HCT116 (cell line): ENCODE data around the gene TLCD2. TPM values are rescaled to one million over a fixed set of nuclear protein-coding genes. Genes with fewer than 3 reads are reported as not detected.

ENCODE experiments used
- ATAC-seq: fragments of 200-7000 bp; cut with Tn5 transposase; 2 replicates; pipeline ENCODE4 v1.9.1; 2020; ENCODE audit warnings: mild to moderate bottlenecking, moderate library complexity
- BruUV-seq: library from RNA; stranded (reverse); fragments of 400-500 nt; replicated peaks from 2 replicates; lab custom pipeline; 2021; lab: Mats Ljungman, UMichigan
- CTCF ChIA-PET: fragments of 300-600 bp; sonication (Branson Sonifier 250); formaldehyde crosslinking; loops from one replicate; lab custom pipeline; 2021; ENCODE audit warnings: antibody characterized with exemption; lab: Charles Lee
- POLR2A ChIA-PET: fragments of 300-600, 350-600 bp; sonication (Branson Sonifier 250); formaldehyde crosslinking; loops from one replicate; lab custom pipeline; 2021; ENCODE audit warnings: antibody characterized with exemption; lab: Charles Lee
- RAD21 ChIA-PET, 2 experiments: fragments of 300-600 bp; sonication (Branson Sonifier 250); formaldehyde crosslinking; loops; one replicate each; lab custom pipeline; 2023; ENCODE audit warnings: low total read pairs in 2 of 2; ENCODE audit not compliant: uncharacterized antibody in 2 of 2, unreplicated experiment in 2 of 2, low non-redundant PET in 1 of 2; lab: Charles Lee
- DNase-seq: peaks from one replicate; pipeline ENCODE4 v3.0.0-alpha.2; 2010; ENCODE audit warnings: low read depth, low spot score
- H2AFZ ChIP-seq: fragments of 200-600 bp; shearing (Covaris generic), sonication (generic); 2 replicates; pipeline ENCODE4 v1.6.1; 2017; ENCODE audit warnings: low read depth, mixed run types, mixed read lengths, antibody characterized with exemption, low read length; ENCODE audit not compliant: poor library complexity, severe bottlenecking
- H3K27ac ChIP-seq: 2 replicates; pipeline ENCODE4 v1.5.1; 2012; ENCODE audit warnings: low read depth, low read length
- H3K27me3 ChIP-seq: fragments of 200-600 bp; sonication (generic); 2 replicates; pipeline ENCODE4 v1.6.1; 2016; ENCODE audit warnings: mixed run types, low read length, mixed read lengths; ENCODE audit not compliant: insufficient read depth
- H3K36me3 ChIP-seq, 2 experiments: fragments of 200-500 bp in 1 of 2; fragments of 200-600 bp in 1 of 2; sonication (Bioruptor generic) in 1 of 2; sonication (generic) in 1 of 2; 2 replicates each; pipeline versions ENCODE4 v1.5.1 to v1.6.1; 2014 to 2016; ENCODE audit warnings: low read length in 2 of 2, inconsistent platforms in 1 of 2, mixed read lengths in 1 of 2, mixed run types in 1 of 2; ENCODE audit not compliant: insufficient read depth in 2 of 2, control insufficient read depth in 1 of 2
- H3K4me1 ChIP-seq, 2 experiments: fragments of 200-600 bp in 1 of 2; sonication (generic) in 1 of 2; 2 replicates each; pipeline versions ENCODE4 v1.5.1 to v1.6.1; 2012 to 2017; ENCODE audit warnings: low read length in 2 of 2, inconsistent platforms in 1 of 2, mild to moderate bottlenecking in 1 of 2, mixed read lengths in 1 of 2, mixed run types in 1 of 2, moderate library complexity in 1 of 2; ENCODE audit not compliant: insufficient read depth in 2 of 2, control insufficient read depth in 1 of 2
- H3K4me2 ChIP-seq: fragments of 200-600 bp; sonication (generic); 2 replicates; pipeline ENCODE4 v1.6.1; 2017; ENCODE audit warnings: mixed run types, low read length, mixed read lengths
- H3K4me3 ChIP-seq, 2 experiments: fragments of 200-600 bp in 1 of 2; sonication (generic) in 1 of 2; replicated peaks in 1 of 2; 2 replicates each; pipeline ENCODE4 v1.5.1; 2011 to 2016; ENCODE audit warnings: low read length in 2 of 2, control low read depth in 1 of 2, low read depth in 1 of 2, mild to moderate bottlenecking in 1 of 2, mixed read lengths in 1 of 2, mixed run types in 1 of 2
- H3K79me2 ChIP-seq: fragments of 200-600 bp; sonication (generic); 2 replicates; pipeline ENCODE4 v1.6.1; 2017; ENCODE audit warnings: mild to moderate bottlenecking, mixed run types, low read length, moderate library complexity, mixed read lengths; ENCODE audit not compliant: insufficient read depth
- H3K9ac ChIP-seq: fragments of 200-600 bp; sonication (generic); 2 replicates; pipeline ENCODE4 v1.6.1; 2016; ENCODE audit warnings: low read length, mixed read lengths
- H3K9me2 ChIP-seq: fragments of 200-600 bp; sonication (generic), shearing (Covaris generic); 2 replicates; pipeline ENCODE4 v1.6.1; 2017; ENCODE audit warnings: mixed run types, mild to moderate bottlenecking, moderate library complexity; ENCODE audit not compliant: insufficient read depth
- H3K9me3 ChIP-seq, 2 experiments: fragments of 200-500 bp in 1 of 2; fragments of 200-600 bp in 1 of 2; sonication (Bioruptor generic) in 1 of 2; sonication (generic) in 1 of 2; 2 replicates each; pipeline ENCODE4 v1.6.1; 2014 to 2017; ENCODE audit warnings: low read length in 2 of 2, mixed read lengths in 2 of 2, inconsistent platforms in 1 of 2, low read depth in 1 of 2, mild to moderate bottlenecking in 1 of 2, mixed run types in 1 of 2, moderate library complexity in 1 of 2; ENCODE audit not compliant: control insufficient read depth in 1 of 2, insufficient read depth in 1 of 2
- H4K20me1 ChIP-seq: fragments of 200-600 bp; sonication (generic), shearing (Covaris generic); 2 replicates; pipeline ENCODE4 v1.6.1; 2017; ENCODE audit warnings: mixed run types, mild to moderate bottlenecking, moderate library complexity; ENCODE audit not compliant: insufficient read depth
- EGR1 ChIP-seq: IDR thresholded peaks from 2 replicates; pipeline ENCODE4 v1.6.1; 2012; ENCODE audit warnings: low read depth
- ELF1 ChIP-seq: IDR thresholded peaks from 2 replicates; pipeline ENCODE4 v1.6.1; 2012; ENCODE audit warnings: low read depth, borderline replicate concordance
- EZH2 ChIP-seq: fragments of 200-600 bp; sonication (generic); IDR thresholded peaks from 2 replicates; pipeline ENCODE4 v1.6.1; 2017; ENCODE audit warnings: antibody characterized with exemption, mixed run types
- EZH2phosphoT487 ChIP-seq: fragments of 200-600 bp; IDR thresholded peaks from 2 replicates; pipeline ENCODE4 v1.6.1; 2018; ENCODE audit warnings: antibody characterized with exemption, borderline replicate concordance
- FOSL1 ChIP-seq: IDR thresholded peaks from 2 replicates; pipeline ENCODE4 v1.6.1; 2012; ENCODE audit warnings: low read depth
- POLR2A ChIP-seq: IDR thresholded peaks from 2 replicates; pipeline ENCODE4 v1.7.0; 2011; ENCODE audit warnings: borderline replicate concordance; ENCODE audit not compliant: insufficient read depth, insufficient read length; ENCODE audit errors: extremely low read depth
- POLR2AphosphoS5 ChIP-seq: IDR thresholded peaks from 2 replicates; pipeline ENCODE4 v1.6.1; 2011; ENCODE audit warnings: mild to moderate bottlenecking, low read depth, low read length, moderate library complexity
- RAD21 ChIP-seq: IDR thresholded peaks from 2 replicates; pipeline ENCODE4 v1.6.1; 2012; ENCODE audit warnings: low read depth, mild to moderate bottlenecking
- SP1 ChIP-seq: IDR thresholded peaks from 2 replicates; pipeline ENCODE4 v1.6.1; 2012; ENCODE audit warnings: low read depth
- ZNF274 ChIP-seq: fragments of 200-500 bp; sonication (Bioruptor generic); IDR thresholded peaks from 2 replicates; pipeline ENCODE4 v1.6.1; 2014; ENCODE audit warnings: mild to moderate bottlenecking, low read depth, low read length, inconsistent platforms
- intact Hi-C: fragments of 100-400 bp; cut with micrococcal nuclease; formaldehyde crosslinking; loops from 2 replicates; pipeline ENCODE4 v1.10.0; 2022
- total RNA-seq: library from RNA; stranded (reverse); gene quantifications from one replicate; pipeline ENCODE4 v1.2.1, GENCODE V29; 2021; ENCODE audit not compliant: unreplicated experiment
- TF ChIP-seq, protein P1 (sequence below): IDR thresholded peaks from 2 replicates; pipeline ENCODE4 v1.6.1; 2012
- TF ChIP-seq, protein P2 (sequence below), 3 experiments: fragments of 200-600 bp in 1 of 3; sonication (generic) in 1 of 3; IDR thresholded peaks in 2 of 3; conservative IDR thresholded peaks in 1 of 3; 2 replicates each; pipeline ENCODE4 v1.5.1; 2012 to 2017; ENCODE audit warnings: low read depth in 2 of 3, low read length in 2 of 3, antibody characterized with exemption in 1 of 3, borderline replicate concordance in 1 of 3, control low read depth in 1 of 3, mild to moderate bottlenecking in 1 of 3, mixed read lengths in 1 of 3, mixed run types in 1 of 3, moderate library complexity in 1 of 3; ENCODE audit not compliant: insufficient read depth in 1 of 3

The TLCD2 gene
- total RNA-seq, 1 experiment from 2014 or later = 1.8 TPM

GRCh38 chr17:1683459-1683858, 26.7 kb downstream of the TLCD2 start:
- ChIA-PET RAD21 (interaction anchor here in 1 of 2 experiments (1.2 kb wide), 1 partner anchor 33 kb away, joined by 4 read pairs; no protein-coding TSS in a partner anchor), CTCF (interaction anchor here (1.2 to 1.3 kb wide), 2 partner anchors 14 to 35 kb away, joined by 4 to 6 read pairs; no protein-coding TSS in a partner anchor), POLR2A (interaction anchor here (1.2 kb wide), 1 partner anchor 34 kb away, joined by 4 read pairs; no protein-coding TSS in a partner anchor)
- peak overlapping the region; percentile 96 for H3K4me2 ChIP-seq
- no peak overlapping the region for H2AFZ ChIP-seq
- H3K27ac ChIP-seq = no peak overlapping the region
- peak overlapping the region; percentile 75 for H3K9ac ChIP-seq
- H3K79me2 ChIP-seq = peaks cover 58% of the 10 kb centered on the region
- intact Hi-C loops = no loop called here
- no peaks in the 10 kb centered on the region for H3K9me2 ChIP-seq
- no peaks in the 10 kb centered on the region for H3K27me3 ChIP-seq
- TSS peak; percentile 40 for BruUV-seq
- peaks cover 8% of the 10 kb centered on the region; the same call in 1 of the 2 replicates for H4K20me1 ChIP-seq
- ATAC-seq (no peak), DNase-seq (no peak)
- peak overlapping the region; percentile 83 to 85 for H3K4me3 ChIP-seq
- no peaks in the 10 kb centered on the region for H3K9me3 ChIP-seq
- peaks cover 39 to 51% of the 10 kb centered on the region in 2 experiments for H3K36me3 ChIP-seq
- TF ChIP-seq RAD21 = no peak
- TF ChIP-seq SP1 = no peak
- TF ChIP-seq ZNF274 = no peak
- TF ChIP-seq EZH2 = no peak
- no peak for TF ChIP-seq FOSL1
- no peak for TF ChIP-seq POLR2A
- no peak for TF ChIP-seq POLR2AphosphoS5
- TF ChIP-seq, protein P1, sequence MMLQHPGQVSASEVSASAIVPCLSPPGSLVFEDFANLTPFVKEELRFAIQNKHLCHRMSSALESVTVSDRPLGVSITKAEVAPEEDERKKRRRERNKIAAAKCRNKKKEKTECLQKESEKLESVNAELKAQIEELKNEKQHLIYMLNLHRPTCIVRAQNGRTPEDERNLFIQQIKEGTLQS = no peak
- TF ChIP-seq EGR1 = no peak
- TF ChIP-seq ELF1 = no peak
- H3K4me1 ChIP-seq = peaks cover 16 to 27% of the 10 kb centered on the region in 2 experiments

DNA sequence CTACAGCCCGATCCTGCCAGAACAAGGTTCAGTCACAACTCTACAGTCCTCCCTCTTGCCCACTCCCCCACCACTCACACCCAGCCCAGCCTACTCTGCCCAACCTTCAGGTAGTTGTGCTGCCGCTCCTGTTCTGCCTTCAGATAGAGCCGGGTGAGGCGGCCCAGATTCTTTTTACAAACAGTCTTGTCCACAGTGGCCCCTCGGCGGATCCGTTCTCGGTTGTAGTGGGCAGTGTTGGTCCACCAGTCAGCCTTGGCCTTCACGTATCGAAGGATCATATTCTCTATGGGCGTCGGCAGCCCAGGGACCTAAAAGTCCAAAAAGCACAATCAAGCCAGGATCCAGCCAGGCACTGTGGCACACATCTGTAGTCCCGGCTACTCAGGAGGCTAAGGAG, 33.8 kb downstream of the TLCD2 start:
- Histone ChIP-seq H3K27ac (no peak overlapping the region), H3K9me2 (no peaks in the 10 kb centered on the region), H4K20me1 (no peaks in the 10 kb centered on the region), H3K4me2 (no peak overlapping the region), H3K79me2 (peaks cover 44% of the 10 kb centered on the region), H3K27me3 (no peaks in the 10 kb centered on the region), H3K4me3 (no peak overlapping the region), H3K9ac (no peak overlapping the region), H2AFZ (no peak overlapping the region), H3K9me3 (no peaks in the 10 kb centered on the region), H3K36me3 (peaks cover 74 to 92% of the 10 kb centered on the region in 2 experiments), H3K4me1 (no peaks in the 10 kb centered on the region)
- ATAC-seq (no peak), DNase-seq (no peak)
- POLR2A ChIA-PET = no interaction called here
- RAD21 ChIA-PET = no interaction called here
- intact Hi-C loops = no loop called here
- no TSS peak for BruUV-seq
- CTCF ChIA-PET = no interaction called here
- TF ChIP-seq, protein P2, sequence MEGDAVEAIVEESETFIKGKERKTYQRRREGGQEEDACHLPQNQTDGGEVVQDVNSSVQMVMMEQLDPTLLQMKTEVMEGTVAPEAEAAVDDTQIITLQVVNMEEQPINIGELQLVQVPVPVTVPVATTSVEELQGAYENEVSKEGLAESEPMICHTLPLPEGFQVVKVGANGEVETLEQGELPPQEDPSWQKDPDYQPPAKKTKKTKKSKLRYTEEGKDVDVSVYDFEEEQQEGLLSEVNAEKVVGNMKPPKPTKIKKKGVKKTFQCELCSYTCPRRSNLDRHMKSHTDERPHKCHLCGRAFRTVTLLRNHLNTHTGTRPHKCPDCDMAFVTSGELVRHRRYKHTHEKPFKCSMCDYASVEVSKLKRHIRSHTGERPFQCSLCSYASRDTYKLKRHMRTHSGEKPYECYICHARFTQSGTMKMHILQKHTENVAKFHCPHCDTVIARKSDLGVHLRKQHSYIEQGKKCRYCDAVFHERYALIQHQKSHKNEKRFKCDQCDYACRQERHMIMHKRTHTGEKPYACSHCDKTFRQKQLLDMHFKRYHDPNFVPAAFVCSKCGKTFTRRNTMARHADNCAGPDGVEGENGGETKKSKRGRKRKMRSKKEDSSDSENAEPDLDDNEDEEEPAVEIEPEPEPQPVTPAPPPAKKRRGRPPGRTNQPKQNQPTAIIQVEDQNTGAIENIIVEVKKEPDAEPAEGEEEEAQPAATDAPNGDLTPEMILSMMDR (IDR thresholded peaks at IDR 0.05 in 2 of 3, conservative IDR thresholded peaks at IDR 0.05 in 1 of 3; ENCODE audit: borderline replicate concordance in 1 of 3, insufficient read depth in 1 of 3, low read depth in 2 of 3, low read length in 2 of 3) = no peak
- TF ChIP-seq EZH2phosphoT487 = no peak
- TF ChIP-seq EGR1 = no peak
- TF ChIP-seq SP1 = no peak
- TF ChIP-seq FOSL1 = no peak
